ENCODE data around the gene CYP27B1. TPM values are rescaled to one million over a fixed set of nuclear protein-coding genes. Genes with fewer than 3 reads are reported as not detected.
A peak's percentile ranks its signal among the peaks of the same experiment; 100 is the strongest.

Gene CYP27B1
- total RNA-seq, 6 donors from 2014 or later, result 0.98 to 5.2 (median 2.5) TPM; not detected in 1

- 71 to 88% methylated on average over 1 of the region's 1 CpG for WGBS, 2 donors
- Histone ChIP-seq H3K36me3 (peaks cover 8 to 97% (median 70%) of the 10 kb centered on the region in 4 donors), H3K27me3 (no peaks in the 10 kb centered on the region), H3K4me1 (peaks cover 0 to 18% (median 8%) of the 10 kb centered on the region in 4 donors), H3K9me3 (no peaks in the 10 kb centered on the region), H3K27ac (peak overlapping the region in 2 of 4 donors; percentile 16 to 43), H3K4me3 (no peak overlapping the region)
- no peak for ATAC-seq (ENCODE audit: low FRiP score in 2 of 2)
- DNase-seq, result no peak
- TF ChIP-seq POLR2AphosphoS5 (IDR thresholded peaks at IDR 0.05) (no peak), EP300 (IDR thresholded peaks at IDR 0.05) (peak in 2 of 4 donors; percentile 3 to 27)
These were observed 31.1 kb upstream of the CYP27B1 start for GRCh38 chr12:57797933-57798332.

- H3K4me1 ChIP-seq, result peaks cover 0 to 18% (median 8%) of the 10 kb centered on the region in 4 donors
- no peaks in the 10 kb centered on the region for H3K27me3 ChIP-seq
- peaks cover 8 to 96% (median 66%) of the 10 kb centered on the region in 4 donors for H3K36me3 ChIP-seq
- no peak for DNase-seq
- WGBS, 2 donors, result 93 to 100% methylated on average over 1 of the region's 1 CpG
- no peak overlapping the region for H3K4me3 ChIP-seq
- TF ChIP-seq POLR2A (IDR thresholded peaks at IDR 0.05) (no peak), POLR2AphosphoS5 (IDR thresholded peaks at IDR 0.05) (no peak), EP300 (IDR thresholded peaks at IDR 0.05) (no peak), CTCF (IDR thresholded peaks at IDR 0.05) (no peak)
- H3K27ac ChIP-seq, result peak overlapping the region in 1 of 4 donors; percentile 7
- H3K9me3 ChIP-seq, result no peaks in the 10 kb centered on the region
- ATAC-seq (ENCODE audit: low FRiP score in 2 of 2), result no peak
These were observed 30.1 kb upstream of the CYP27B1 start for GRCh38 chr12:57796996-57797395.

GRCh38 chr12:57795354-57795753 lies 28.5 kb upstream of the CYP27B1 start:
- no peak overlapping the region for H3K4me3 ChIP-seq
- no peaks in the 10 kb centered on the region for H3K9me3 ChIP-seq
- DNase-seq (no peak), ATAC-seq (ENCODE audit: low FRiP score in 2 of 2) (no peak)
- H3K27ac ChIP-seq, result no peak overlapping the region
- no peak for TF ChIP-seq CTCF (IDR thresholded peaks at IDR 0.05)
- no peak for TF ChIP-seq EP300 (IDR thresholded peaks at IDR 0.05)
- TF ChIP-seq POLR2AphosphoS5 (IDR thresholded peaks at IDR 0.05), result no peak
- no peak for TF ChIP-seq POLR2A (IDR thresholded peaks at IDR 0.05)
- H3K27me3 ChIP-seq, result no peaks in the 10 kb centered on the region
- WGBS, 2 donors, result 93 to 96% methylated on average over 6 of the region's 6 CpGs
- peaks cover 0 to 18% (median 8%) of the 10 kb centered on the region in 4 donors for H3K4me1 ChIP-seq
- peaks cover 8 to 89% (median 54%) of the 10 kb centered on the region in 4 donors for H3K36me3 ChIP-seq

GRCh38 chr12:57793920-57794319 lies 27.0 kb upstream of the CYP27B1 start:
- Histone ChIP-seq H3K9me3 (no peaks in the 10 kb centered on the region), H3K4me3 (no peak overlapping the region), H3K4me1 (peaks cover 0 to 18% (median 7%) of the 10 kb centered on the region in 4 donors), H3K27me3 (no peaks in the 10 kb centered on the region), H3K27ac (peak overlapping the region in 3 of 4 donors; percentile 11 to 24 (median 22)), H3K36me3 (peaks cover 6 to 88% (median 47%) of the 10 kb centered on the region in 4 donors)
- 32 to 35% methylated on average over 1 of the region's 1 CpG for WGBS, 2 donors
- DNase-seq (no peak), ATAC-seq (ENCODE audit: low FRiP score in 2 of 2) (peak in 1 of 2 donors; percentile 63)
- TF ChIP-seq CTCF (IDR thresholded peaks at IDR 0.05) (no peak), POLR2AphosphoS5 (IDR thresholded peaks at IDR 0.05) (peak in 1 of 2 donors; percentile 29)

GRCh38 chr12:57783861-57784260 lies 17.0 kb upstream of the CYP27B1 start:
- Histone ChIP-seq H3K9me3 (no peaks in the 10 kb centered on the region), H3K27ac (no peak overlapping the region), H3K4me1 (peaks cover 20 to 36% (median 28%) of the 10 kb centered on the region in 4 donors), H3K4me3 (peak overlapping the region in 2 of 4 donors; percentile 76 to 80), H3K27me3 (no peaks in the 10 kb centered on the region), H3K36me3 (peaks cover 6 to 50% (median 33%) of the 10 kb centered on the region in 4 donors)
- TF ChIP-seq EP300 (IDR thresholded peaks at IDR 0.05) (no peak), POLR2AphosphoS5 (IDR thresholded peaks at IDR 0.05) (no peak), CTCF (IDR thresholded peaks at IDR 0.05) (no peak), POLR2A (IDR thresholded peaks at IDR 0.05) (no peak)
- ATAC-seq (ENCODE audit: low FRiP score in 2 of 2) (no peak), DNase-seq (no peak)
- 93 to 97% methylated on average over 11 of the region's 11 CpGs for WGBS, 2 donors

Measured in upper lobe of left lung (tissue), 6 donors.